Activated CD4-positive, alpha-beta T cell treated with anti-CD3 and anti-CD28 coated beads for 48 hours (primary cell): ENCODE measurements around the gene SLC22A1.
"Not testable (repeated sequence)": the region's sequence is repeated elsewhere in the genome, so short reads cannot be mapped to it uniquely, and the experiment has no call there.

Source experiments
- DNase-seq: peaks from one replicate; pipeline ENCODE4 v3.0.0-alpha.2; 2020

The SLC22A1 gene

GRCh38 chr6:160095146-160095845 lies 26.3 kb upstream of the SLC22A1 start:
- DNase-seq = no peak

- DNase-seq = no peak
Observed at GRCh38 chr6:160101277-160102205, 20.1 kb upstream of the SLC22A1 start.

DNA sequence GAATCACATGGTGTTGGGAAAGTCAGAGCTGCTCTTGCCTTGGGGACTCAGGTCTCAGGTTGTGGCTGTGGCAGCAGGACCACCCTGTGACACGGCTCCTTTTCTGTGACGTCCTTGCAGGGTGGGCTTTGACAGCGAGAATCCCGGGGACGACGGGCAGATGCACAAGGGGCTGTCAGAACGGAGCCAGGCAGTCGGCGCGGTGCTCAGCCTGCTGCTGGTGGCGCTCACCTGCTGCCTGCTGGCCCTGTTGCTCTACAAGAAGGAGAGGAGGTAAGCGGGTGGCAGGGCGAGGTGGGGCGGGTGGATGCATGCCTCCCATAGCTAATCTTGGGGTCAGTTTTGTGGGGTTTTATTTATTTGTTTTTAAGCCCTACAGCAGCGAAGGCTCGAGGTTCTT lies 19.2 kb upstream of the SLC22A1 start:
- no peak for DNase-seq

- DNase-seq = peak; percentile 36
Observed at GRCh38 chr6:160102956-160103824, 18.4 kb upstream of the SLC22A1 start.

DNA sequence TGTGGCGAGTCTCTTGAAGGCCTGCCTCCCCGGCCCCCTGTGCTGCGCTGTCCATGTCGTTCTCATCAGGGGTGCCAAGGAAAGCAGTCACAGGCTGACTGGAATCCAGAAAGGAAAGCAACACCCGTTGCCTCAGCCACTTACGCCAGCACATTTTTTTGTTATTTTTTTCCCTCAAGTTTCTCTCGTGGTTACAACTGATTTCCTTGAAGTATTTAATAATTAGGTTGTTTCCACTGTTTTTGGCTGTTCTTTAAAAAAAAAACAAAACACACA lies 17.9 kb upstream of the SLC22A1 start:
- no peak for DNase-seq

- DNase-seq = no peak
Observed at GRCh38 chr6:160104821-160105517, 16.6 kb upstream of the SLC22A1 start.

- no peak for DNase-seq
Observed at GRCh38 chr6:160106010-160106409, 15.6 kb upstream of the SLC22A1 start.

DNA sequence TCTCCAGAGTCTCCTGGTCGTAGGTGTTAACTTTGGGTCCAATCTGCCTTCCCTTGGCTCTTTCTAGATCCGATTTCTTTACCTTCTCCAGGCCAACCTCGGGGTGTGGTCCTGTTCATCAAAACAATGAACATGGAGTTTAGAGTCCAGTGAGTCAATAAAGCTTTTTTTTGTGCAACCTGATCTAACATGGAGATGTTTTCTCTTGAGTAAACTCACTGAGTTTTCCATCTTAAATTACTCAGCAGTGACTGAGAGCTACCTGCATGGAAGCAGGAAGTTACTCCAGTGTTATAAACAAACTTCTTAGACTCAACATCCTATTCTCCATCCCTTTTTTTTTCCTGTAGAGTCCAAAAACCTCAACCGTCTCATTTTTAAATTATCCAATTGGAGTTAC lies 14.9 kb upstream of the SLC22A1 start:
- no peak for DNase-seq

GRCh38 chr6:160108077-160108476 lies 13.5 kb upstream of the SLC22A1 start:
- no peak for DNase-seq

- DNase-seq = no peak
Observed at GRCh38 chr6:160110586-160111123, 11.0 kb upstream of the SLC22A1 start.

GRCh38 chr6:160111806-160112205 lies 9.8 kb upstream of the SLC22A1 start:
- no peak for DNase-seq

DNA sequence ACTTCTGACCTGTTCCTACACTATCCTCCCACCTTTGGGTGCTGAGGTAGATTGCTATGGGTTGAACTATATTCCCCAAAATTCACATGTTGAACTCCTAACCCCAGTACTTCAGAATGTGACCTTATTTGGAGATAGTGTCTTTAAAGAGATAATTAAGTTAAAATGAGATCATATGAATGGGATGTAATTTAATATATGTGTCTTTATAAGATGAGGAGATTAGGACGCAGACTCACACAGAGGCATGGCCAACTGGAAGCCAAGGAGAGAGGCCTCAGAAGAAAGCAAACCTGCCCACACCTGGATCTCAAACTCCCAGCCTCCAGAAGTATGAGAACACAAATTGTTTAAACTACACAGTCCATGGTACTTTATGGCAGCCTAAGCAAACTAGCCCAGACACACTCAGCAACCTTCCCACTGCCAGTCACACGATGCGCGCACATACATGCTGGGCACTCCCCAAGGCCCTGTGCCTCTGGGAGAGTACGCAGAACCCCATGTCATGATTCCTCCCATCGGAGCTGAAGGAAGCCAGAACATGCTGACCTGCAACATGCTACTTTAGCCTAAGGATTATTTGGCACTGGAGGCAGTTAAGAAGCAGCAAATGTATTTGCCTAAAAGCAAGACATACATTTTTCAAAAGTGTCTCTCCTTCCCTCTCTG lies 8.9 kb upstream of the SLC22A1 start:
- no peak for DNase-seq

GRCh38 chr6:160114536-160114935 lies 7.1 kb upstream of the SLC22A1 start:
- DNase-seq = not testable (repeated sequence)

DNA sequence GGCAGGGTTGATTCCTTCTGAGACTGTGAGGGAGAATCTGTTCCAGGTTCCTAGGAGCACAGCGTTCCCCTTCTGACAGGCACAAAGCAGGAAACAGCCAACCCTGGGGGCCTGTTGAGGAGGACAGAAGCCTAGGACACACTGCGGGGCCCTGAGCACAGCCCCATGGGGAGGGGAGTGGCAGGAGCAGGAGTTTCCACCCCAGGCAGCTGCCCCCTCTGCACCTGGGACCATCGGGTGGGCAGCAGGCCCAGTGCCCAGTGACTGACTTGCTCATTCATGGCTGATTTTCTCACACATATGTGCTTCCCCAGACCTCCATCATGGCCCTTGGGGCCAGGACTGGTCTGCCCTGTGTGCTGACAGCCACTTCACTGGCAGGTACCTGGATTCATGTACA lies 6.2 kb upstream of the SLC22A1 start:
- DNase-seq = no peak

DNA sequence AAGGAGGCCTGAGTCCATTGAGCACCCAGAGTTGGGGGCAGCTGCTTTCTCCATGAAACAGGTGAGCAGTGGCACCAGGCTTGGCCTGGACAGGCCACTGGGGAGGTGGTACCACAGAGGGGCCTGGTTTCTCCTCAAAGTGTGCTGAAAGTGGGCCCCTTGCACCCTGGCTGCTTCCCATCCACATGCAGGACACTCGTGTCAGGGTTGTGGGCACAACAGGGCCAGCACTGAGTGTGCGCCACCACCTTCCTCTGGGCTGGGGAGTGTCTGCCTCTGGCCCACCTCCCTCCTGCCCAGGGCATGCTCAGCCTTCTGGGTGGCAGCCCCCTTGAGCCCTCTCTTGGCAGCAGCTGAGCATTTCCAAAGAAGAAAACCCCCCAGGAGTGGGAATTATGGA lies 5.2 kb upstream of the SLC22A1 start:
- DNase-seq = no peak

DNA sequence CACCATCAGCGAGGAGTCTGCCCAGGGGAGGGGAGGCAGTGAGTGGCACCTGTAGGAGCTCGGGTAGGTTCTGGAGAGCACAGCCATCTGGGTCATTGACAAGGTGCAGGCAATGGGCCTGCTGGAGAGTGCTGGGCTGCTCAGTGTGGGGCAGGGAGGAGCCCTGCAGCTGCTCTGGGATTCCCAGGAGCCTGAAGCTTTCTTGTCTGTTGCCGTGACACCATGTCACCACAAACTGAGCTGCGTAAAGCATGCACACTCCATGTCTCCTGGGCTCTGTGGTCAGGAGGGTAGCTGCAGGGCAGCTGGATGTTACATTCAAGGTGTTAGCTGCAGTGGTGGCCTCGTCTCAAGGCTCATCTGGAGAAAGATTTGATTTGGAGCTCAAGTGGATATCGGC lies 4.5 kb upstream of the SLC22A1 start:
- no peak for DNase-seq

GRCh38 chr6:160118620-160119229 lies 2.9 kb upstream of the SLC22A1 start:
- no peak for DNase-seq

- no peak for DNase-seq
Observed at GRCh38 chr6:160120087-160120486, 1.5 kb upstream of the SLC22A1 start.

DNA sequence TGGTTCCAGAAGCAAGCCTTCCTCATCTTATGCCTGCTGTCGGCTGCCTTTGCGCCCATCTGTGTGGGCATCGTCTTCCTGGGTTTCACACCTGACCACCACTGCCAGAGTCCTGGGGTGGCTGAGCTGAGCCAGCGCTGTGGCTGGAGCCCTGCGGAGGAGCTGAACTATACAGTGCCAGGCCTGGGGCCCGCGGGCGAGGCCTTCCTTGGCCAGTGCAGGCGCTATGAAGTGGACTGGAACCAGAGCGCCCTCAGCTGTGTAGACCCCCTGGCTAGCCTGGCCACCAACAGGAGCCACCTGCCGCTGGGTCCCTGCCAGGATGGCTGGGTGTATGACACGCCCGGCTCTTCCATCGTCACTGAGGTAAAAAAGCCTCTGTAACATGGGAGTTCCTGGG lies 366 bp downstream of the SLC22A1 start:
- no peak for DNase-seq

GRCh38 chr6:160122744-160123143 lies 1.1 kb downstream of the SLC22A1 start:
- no peak for DNase-seq

DNA sequence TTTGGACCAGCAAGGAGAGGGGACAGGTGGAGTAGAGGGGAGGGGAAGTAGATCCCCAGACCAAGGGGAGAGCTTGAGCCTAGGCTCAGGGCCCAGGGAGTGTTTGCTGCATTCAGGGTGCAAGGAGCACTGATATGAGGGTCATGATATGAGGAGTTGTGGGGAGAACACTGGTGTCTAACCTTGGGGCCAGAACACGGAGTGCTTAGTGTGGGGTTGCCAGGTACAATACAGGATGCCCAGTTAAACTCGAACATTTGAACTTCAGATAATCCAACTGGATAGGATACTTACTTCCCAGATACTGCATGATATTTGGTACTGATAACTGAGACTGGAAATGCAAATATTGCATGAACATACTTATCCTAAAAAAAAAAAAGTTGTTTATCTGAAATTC lies 2.4 kb downstream of the SLC22A1 start:
- no peak for DNase-seq

GRCh38 chr6:160124605-160125004 lies 3.0 kb downstream of the SLC22A1 start:
- no peak for DNase-seq
